GM19025 (cell line): Measurements from ENCODE around the gene ANOS1.

Source experiments
- ATAC-seq: cut with Tn5 transposase; IDR thresholded peaks from one replicate; pipeline ENCODE4 v1.9.1; 2021; ENCODE audit warnings: mild to moderate bottlenecking, low read depth, moderate library complexity; ENCODE audit not compliant: unreplicated experiment

ANOS1 gene

GRCh38 chrX:8720136-8720535 is 11.8 kb downstream of the ANOS1 start:
- no peak for ATAC-seq

GRCh38 chrX:8717354-8717753 is 14.6 kb downstream of the ANOS1 start:
- ATAC-seq: no peak

GRCh38 chrX:8714164-8714563 is 17.8 kb downstream of the ANOS1 start:
- ATAC-seq: no peak

GRCh38 chrX:8711401-8711800 is 20.5 kb downstream of the ANOS1 start:
- ATAC-seq: no peak

- ATAC-seq: no peak
These were observed 27.8 kb downstream of the ANOS1 start for GRCh38 chrX:8704184-8704583.

GRCh38 chrX:8692871-8693270 is 39.1 kb downstream of the ANOS1 start:
- no peak for ATAC-seq

GRCh38 chrX:8689473-8689872 is 42.5 kb downstream of the ANOS1 start:
- ATAC-seq: no peak

- no peak for ATAC-seq
These were observed 43.2 kb downstream of the ANOS1 start for GRCh38 chrX:8688776-8689175.

GRCh38 chrX:8684201-8684965 is 47.6 kb downstream of the ANOS1 start:
- ATAC-seq: no peak

- ATAC-seq: no peak
These were observed 48.2 kb downstream of the ANOS1 start for GRCh38 chrX:8683687-8684086.

- ATAC-seq: no peak
These were observed 52.4 kb downstream of the ANOS1 start for GRCh38 chrX:8679550-8679949.

- no peak for ATAC-seq
These were observed 56.8 kb downstream of the ANOS1 start for GRCh38 chrX:8675006-8675630.

- ATAC-seq: no peak
These were observed 58.7 kb downstream of the ANOS1 start for GRCh38 chrX:8673201-8673600.

GRCh38 chrX:8672176-8672575 is 59.8 kb downstream of the ANOS1 start:
- ATAC-seq: no peak

GRCh38 chrX:8668813-8669212 is 63.1 kb downstream of the ANOS1 start:
- no peak for ATAC-seq

GRCh38 chrX:8663325-8663724 is 68.6 kb downstream of the ANOS1 start:
- no peak for ATAC-seq

- no peak for ATAC-seq
These were observed 74.1 kb downstream of the ANOS1 start for GRCh38 chrX:8657883-8658282.

GRCh38 chrX:8653956-8654355 is 78.0 kb downstream of the ANOS1 start:
- no peak for ATAC-seq

GRCh38 chrX:8649969-8650368 is 82.0 kb downstream of the ANOS1 start:
- ATAC-seq: no peak

GRCh38 chrX:8647176-8647575 is 84.8 kb downstream of the ANOS1 start:
- ATAC-seq: no peak

- ATAC-seq: no peak
These were observed 91.9 kb downstream of the ANOS1 start for GRCh38 chrX:8639949-8640475.

GRCh38 chrX:8636497-8636896 is 95.4 kb downstream of the ANOS1 start:
- no peak for ATAC-seq
